ENCODE data around the gene ADAR. TPM values are rescaled to one million over a fixed set of nuclear protein-coding genes. Genes with fewer than 3 reads are reported as not detected.

ADAR gene
- total and polyA plus RNA-seq, 12 donors: 18.5 to 160 (median 123) TPM

- intact Hi-C loops (cut with DNase I): no loop called here
- Histone ChIP-seq H3K4me3 (no peak overlapping the region), H3K27me3 (no peaks in the 10 kb centered on the region), H3K4me1 (replicated peaks in 1 of 2) (peaks cover 9 to 17% of the 10 kb centered on the region in 2 donors), H3K36me3 (replicated peaks in 1 of 2) (peaks cover 0 to 81% of the 10 kb centered on the region in 2 donors), H3K9me3 (replicated peaks in 1 of 3) (no peaks in the 10 kb centered on the region), H3K27ac (no peak overlapping the region)
- WGBS, 4 donors: 81 to 86% (median 83%) methylated on average over 1 of the region's 1 CpG
- no peak for DNase-seq
- TF ChIP-seq POLR2A (IDR thresholded peaks at IDR 0.05): no peak
- TF ChIP-seq, protein P1, sequence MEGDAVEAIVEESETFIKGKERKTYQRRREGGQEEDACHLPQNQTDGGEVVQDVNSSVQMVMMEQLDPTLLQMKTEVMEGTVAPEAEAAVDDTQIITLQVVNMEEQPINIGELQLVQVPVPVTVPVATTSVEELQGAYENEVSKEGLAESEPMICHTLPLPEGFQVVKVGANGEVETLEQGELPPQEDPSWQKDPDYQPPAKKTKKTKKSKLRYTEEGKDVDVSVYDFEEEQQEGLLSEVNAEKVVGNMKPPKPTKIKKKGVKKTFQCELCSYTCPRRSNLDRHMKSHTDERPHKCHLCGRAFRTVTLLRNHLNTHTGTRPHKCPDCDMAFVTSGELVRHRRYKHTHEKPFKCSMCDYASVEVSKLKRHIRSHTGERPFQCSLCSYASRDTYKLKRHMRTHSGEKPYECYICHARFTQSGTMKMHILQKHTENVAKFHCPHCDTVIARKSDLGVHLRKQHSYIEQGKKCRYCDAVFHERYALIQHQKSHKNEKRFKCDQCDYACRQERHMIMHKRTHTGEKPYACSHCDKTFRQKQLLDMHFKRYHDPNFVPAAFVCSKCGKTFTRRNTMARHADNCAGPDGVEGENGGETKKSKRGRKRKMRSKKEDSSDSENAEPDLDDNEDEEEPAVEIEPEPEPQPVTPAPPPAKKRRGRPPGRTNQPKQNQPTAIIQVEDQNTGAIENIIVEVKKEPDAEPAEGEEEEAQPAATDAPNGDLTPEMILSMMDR (IDR thresholded peaks at IDR 0.05): no peak
Measured at GRCh38 chr1:154595621-154596020, 12.4 kb downstream of the ADAR start.

GRCh38 chr1:154594811-154595210 is 13.2 kb downstream of the ADAR start:
- Histone ChIP-seq H3K36me3 (replicated peaks in 1 of 2) (peaks cover 0 to 87% of the 10 kb centered on the region in 2 donors), H3K9me3 (replicated peaks in 1 of 3) (no peaks in the 10 kb centered on the region), H3K4me3 (no peak overlapping the region), H3K27ac (no peak overlapping the region), H3K4me1 (replicated peaks in 1 of 2) (peaks cover 5 to 13% of the 10 kb centered on the region in 2 donors), H3K27me3 (no peaks in the 10 kb centered on the region)
- TF ChIP-seq POLR2A (IDR thresholded peaks at IDR 0.05): no peak
- TF ChIP-seq, protein P1 (IDR thresholded peaks at IDR 0.05): no peak
- no peak for DNase-seq
- WGBS, 4 donors: 79 to 88% (median 86%) methylated on average over 7 of the region's 7 CpGs
- intact Hi-C loops (cut with DNase I): no loop called here

DNA sequence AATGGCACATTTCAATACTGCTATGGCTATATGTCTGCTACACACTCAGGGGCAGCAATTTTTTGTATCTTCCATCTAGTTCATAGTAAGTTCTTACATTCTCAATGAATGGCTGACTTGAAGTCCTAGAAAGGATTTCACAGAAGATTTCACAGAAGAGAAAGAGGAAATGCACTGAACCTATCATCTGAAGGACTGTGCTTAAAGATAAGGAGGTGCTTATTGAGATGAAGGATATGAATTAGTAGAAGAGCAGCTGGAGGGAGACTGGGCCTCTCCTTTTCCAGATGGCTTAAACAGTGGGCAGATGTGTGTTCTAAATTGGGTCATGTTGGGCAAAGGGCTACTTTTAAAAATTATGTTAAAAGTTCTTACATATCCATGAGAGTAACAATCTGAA is 14.6 kb downstream of the ADAR start:
- DNase-seq: no peak
- H3K4me3 ChIP-seq: no peak overlapping the region

GRCh38 chr1:154591206-154591605 is 16.8 kb downstream of the ADAR start:
- WGBS, 4 donors: 88 to 94% (median 93%) methylated on average over 7 of the region's 7 CpGs
- Histone ChIP-seq H3K27me3 (no peaks in the 10 kb centered on the region), H3K27ac (no peak overlapping the region), H3K9me3 (replicated peaks in 1 of 3) (no peaks in the 10 kb centered on the region), H3K36me3 (replicated peaks in 1 of 2) (peaks cover 0 to 97% of the 10 kb centered on the region in 2 donors), H3K4me1 (replicated peaks in 1 of 2) (no peaks in the 10 kb centered on the region), H3K4me3 (no peak overlapping the region)
- no peak for DNase-seq
- no peak for TF ChIP-seq POLR2A (IDR thresholded peaks at IDR 0.05)
- TF ChIP-seq, protein P1 (IDR thresholded peaks at IDR 0.05): no peak
- intact Hi-C loops (cut with DNase I): no loop called here

More for the DNA sequence above, 14.6 kb downstream of the ADAR start:
- peaks cover 0 to 97% of the 10 kb centered on the region in 2 donors for H3K36me3 ChIP-seq (replicated peaks in 1 of 2)
- H3K27ac ChIP-seq: no peak overlapping the region
- H3K27me3 ChIP-seq: no peaks in the 10 kb centered on the region
- H3K9me3 ChIP-seq (replicated peaks in 1 of 3): no peaks in the 10 kb centered on the region
- H3K4me1 ChIP-seq (replicated peaks in 1 of 2): no peaks in the 10 kb centered on the region
- intact Hi-C loops (cut with DNase I): no loop called here
- TF ChIP-seq, protein P1 (IDR thresholded peaks at IDR 0.05): no peak
- no peak for TF ChIP-seq POLR2A (IDR thresholded peaks at IDR 0.05)

Measured in adrenal gland (tissue), 12 donors.